Fibroblast of the aortic adventitia (primary cell): Measurements from ENCODE around the gene NXPE3. TPM values are rescaled to one million over a fixed set of nuclear protein-coding genes. Genes with fewer than 3 reads are reported as not detected.
A peak's percentile ranks its signal among the peaks of the same experiment; 100 is the strongest.

Experiments used
- DNase-seq: peaks from one replicate; pipeline ENCODE4 v3.0.0-alpha.2; 2010; ENCODE audit warnings: low read depth
- H3K4me3 ChIP-seq: 2 replicates; pipeline ENCODE4 v1.5.1; 2011; ENCODE audit warnings: low read depth, mild to moderate bottlenecking, control low read depth, low read length, moderate library complexity
- CTCF ChIP-seq: IDR thresholded peaks from 2 replicates; pipeline ENCODE4 v1.5.1; 2011; ENCODE audit warnings: mild to moderate bottlenecking, low read length, control low read depth, inconsistent platforms; ENCODE audit not compliant: insufficient read depth
- total RNA-seq: library from RNA; depleted of rRNA; stranded (reverse); fragments of >200 nt; gene quantifications from 2 replicates; pipeline ENCODE4 v1.2.3, GENCODE V29; 2012; ENCODE audit warnings: low replicate concordance

Gene NXPE3
- total RNA-seq, 1 donor: 19.7 TPM

GRCh38 chr3:101784855-101785613 is 6.0 kb downstream of the NXPE3 start:
- no peak overlapping the region for H3K4me3 ChIP-seq
- no peak for DNase-seq
- TF ChIP-seq CTCF: no peak

- DNase-seq: no peak
- no peak for TF ChIP-seq CTCF
- no peak overlapping the region for H3K4me3 ChIP-seq
Observed at GRCh38 chr3:101791778-101792177, 12.8 kb downstream of the NXPE3 start.

GRCh38 chr3:101796077-101796680 is 17.2 kb downstream of the NXPE3 start:
- no peak overlapping the region for H3K4me3 ChIP-seq
- TF ChIP-seq CTCF: no peak
- DNase-seq: no peak

GRCh38 chr3:101801174-101801573 is 22.2 kb downstream of the NXPE3 start:
- no peak overlapping the region for H3K4me3 ChIP-seq
- no peak for TF ChIP-seq CTCF
- no peak for DNase-seq

GRCh38 chr3:101802179-101802578 is 23.2 kb downstream of the NXPE3 start:
- H3K4me3 ChIP-seq: no peak overlapping the region
- no peak for DNase-seq
- TF ChIP-seq CTCF: no peak

GRCh38 chr3:101803173-101803782 is 24.3 kb downstream of the NXPE3 start:
- DNase-seq: peak; percentile 84
- no peak overlapping the region for H3K4me3 ChIP-seq
- peak; percentile 87 for TF ChIP-seq CTCF
